HG03342 (cell line): ENCODE data around the gene XPOT.

ENCODE experiments used
- ATAC-seq: cut with Tn5 transposase; IDR thresholded peaks from one replicate; pipeline ENCODE4 v1.9.1; 2021; ENCODE audit warnings: mild to moderate bottlenecking, moderate library complexity; ENCODE audit not compliant: unreplicated experiment

The XPOT gene

GRCh38 chr12:64466178-64466577 lies 62.0 kb downstream of the XPOT start:
- no peak for ATAC-seq

- no peak for ATAC-seq
Measured at GRCh38 chr12:64468966-64469365, 64.8 kb downstream of the XPOT start.

DNA sequence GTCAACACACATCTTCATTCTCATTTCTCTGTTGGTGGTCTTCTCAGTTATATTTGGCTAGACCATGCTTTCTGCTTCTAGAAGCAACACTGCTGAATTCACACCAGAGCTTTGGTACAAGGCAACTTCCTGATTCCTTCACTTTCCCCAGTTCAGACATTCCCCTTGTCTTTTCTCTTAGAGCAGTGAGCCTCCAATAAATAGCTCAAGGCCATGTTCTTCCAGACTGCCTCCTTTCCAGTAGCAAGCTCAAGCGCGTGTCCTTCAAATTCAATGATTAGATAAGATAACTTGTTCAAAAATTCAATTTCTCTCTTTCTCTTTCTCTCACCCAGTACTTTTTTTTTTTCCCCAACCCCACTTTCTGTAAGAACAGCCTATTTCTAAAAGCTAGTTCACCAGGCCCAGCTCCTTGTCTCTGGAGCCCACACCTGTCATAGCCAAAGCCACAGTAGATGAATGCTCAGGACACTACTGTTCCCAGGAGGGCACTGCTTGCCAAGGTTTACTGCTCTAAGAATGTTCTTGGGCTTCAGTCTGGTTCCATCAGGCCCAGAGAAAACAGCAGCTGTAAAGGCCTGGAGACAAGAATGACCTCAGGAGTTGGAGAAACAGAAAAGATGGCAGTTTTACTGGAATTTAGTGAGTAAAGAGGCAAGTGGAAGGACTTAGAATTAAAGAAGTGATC lies 65.4 kb downstream of the XPOT start:
- no peak for ATAC-seq

- no peak for ATAC-seq
Measured at GRCh38 chr12:64470495-64470894, 66.3 kb downstream of the XPOT start.

GRCh38 chr12:64473176-64473575 lies 69.0 kb downstream of the XPOT start:
- ATAC-seq = no peak

DNA sequence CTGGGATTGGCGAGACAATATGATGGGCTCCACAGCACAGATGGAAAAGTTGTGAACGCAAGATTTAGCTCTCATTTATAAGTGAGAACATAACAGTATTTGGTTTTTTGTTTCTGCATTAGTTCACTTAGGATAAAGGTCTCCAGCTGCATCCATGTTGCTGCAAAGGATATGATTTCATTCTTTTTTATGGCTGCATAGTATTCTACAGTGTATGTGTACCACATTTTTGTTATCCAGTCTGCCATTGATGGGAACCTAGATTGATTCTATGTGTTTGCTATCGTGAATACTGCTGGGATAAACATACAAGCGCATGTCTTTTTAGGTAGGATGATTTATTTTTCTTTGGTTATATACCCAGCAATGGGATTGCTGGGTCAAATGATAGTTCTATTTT lies 71.3 kb downstream of the XPOT start:
- no peak for ATAC-seq

DNA sequence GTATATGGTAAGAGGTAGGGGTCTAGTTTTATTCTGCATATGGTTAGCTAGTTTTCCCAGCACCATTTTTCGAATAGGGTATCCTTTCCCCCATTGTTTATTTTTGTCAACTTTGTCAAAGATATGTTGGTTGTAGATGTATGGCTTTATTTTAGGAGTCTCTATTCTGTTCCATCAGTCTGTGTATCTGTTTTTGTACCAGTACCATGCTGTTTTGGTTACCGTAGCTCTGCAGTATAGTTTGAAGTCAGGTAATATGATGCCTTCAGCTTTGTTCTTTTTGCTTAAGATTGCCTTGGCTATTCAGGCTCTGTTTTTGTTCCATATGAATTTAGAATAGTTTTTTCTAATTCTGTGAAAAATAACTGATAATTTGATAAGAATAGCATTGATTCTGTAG lies 72.7 kb downstream of the XPOT start:
- no peak for ATAC-seq

- no peak for ATAC-seq
Measured at GRCh38 chr12:64478661-64479060, 74.5 kb downstream of the XPOT start.

DNA sequence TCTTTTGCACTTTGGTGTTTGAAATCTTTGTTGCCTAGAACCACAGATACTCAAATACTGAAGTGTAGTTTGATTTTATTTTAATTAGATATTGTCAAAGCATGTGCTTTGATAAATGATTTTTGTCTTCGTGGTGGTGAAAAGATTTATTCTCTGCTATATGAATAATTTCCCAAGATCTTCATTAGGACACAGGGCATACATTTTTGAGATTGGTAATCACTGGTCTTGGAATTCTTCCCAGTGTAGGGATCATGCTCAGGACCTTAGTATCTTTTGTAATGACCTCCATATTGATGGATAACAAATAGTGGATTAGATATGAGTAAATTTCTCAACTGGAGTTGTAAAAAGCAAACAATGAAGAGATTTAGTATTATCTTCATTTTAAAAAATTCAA lies 76.0 kb downstream of the XPOT start:
- ATAC-seq = no peak

DNA sequence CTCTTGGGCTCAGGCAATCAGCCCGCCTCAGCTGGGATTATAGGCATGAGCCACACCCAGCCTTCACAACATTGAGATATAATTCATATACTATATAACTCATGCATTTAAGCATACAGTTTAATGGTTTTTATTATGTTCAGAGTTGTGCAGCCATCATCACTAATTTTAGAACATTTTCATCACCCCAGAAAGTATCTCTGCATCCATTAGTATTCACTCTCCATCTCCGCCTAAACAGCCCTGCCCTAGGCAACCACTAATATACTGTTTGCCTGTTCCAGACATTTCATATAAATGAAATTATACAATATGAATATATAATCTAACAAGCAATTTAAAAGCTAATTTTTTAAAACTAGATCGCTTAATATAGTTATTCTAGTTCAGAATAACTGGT lies 82.5 kb downstream of the XPOT start:
- no peak for ATAC-seq

DNA sequence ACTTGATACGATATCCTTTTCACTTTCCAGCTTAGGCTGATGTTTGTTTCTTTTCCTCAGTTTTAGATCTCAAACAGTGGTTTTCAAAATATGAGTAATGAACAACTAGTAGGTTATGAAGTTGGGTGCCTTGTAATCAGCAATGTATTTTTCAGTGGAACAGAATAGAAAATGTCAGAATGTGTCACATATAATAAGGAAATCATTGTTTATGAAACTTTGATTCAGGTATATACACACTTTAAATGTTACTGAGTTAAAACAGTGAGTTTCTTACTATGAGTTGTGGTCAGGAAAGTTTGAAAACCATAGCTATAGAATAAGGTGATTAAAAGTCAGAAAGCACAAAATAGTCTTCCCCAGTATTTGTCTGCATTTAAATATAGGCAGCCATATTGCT lies 87.5 kb downstream of the XPOT start:
- no peak for ATAC-seq

DNA sequence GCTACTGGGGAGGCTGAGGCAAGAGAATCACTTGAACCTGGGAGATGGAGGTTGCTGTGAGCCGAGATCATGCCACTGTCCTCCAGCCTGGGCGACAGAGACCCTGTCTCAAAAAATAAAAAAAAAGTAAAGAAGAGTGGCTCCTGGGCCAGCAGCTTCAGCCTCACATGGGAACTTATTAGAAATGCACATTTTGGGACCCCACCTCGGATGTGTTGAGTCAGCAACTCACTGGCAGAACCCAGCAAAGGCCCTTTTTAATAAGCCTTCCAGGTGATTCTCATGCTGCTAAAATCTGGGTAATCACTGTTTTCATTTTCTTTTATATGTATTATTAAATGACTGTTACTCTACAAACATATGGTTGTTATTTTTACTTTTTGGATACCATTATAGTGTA lies 89.3 kb downstream of the XPOT start:
- no peak for ATAC-seq

- ATAC-seq = no peak
Measured at GRCh38 chr12:64494998-64495729, 91.0 kb downstream of the XPOT start.

- ATAC-seq = no peak
Measured at GRCh38 chr12:64496839-64497400, 92.7 kb downstream of the XPOT start.

GRCh38 chr12:64497484-64497883 lies 93.3 kb downstream of the XPOT start:
- ATAC-seq = no peak

- ATAC-seq = no peak
Measured at GRCh38 chr12:64497903-64498302, 93.7 kb downstream of the XPOT start.

DNA sequence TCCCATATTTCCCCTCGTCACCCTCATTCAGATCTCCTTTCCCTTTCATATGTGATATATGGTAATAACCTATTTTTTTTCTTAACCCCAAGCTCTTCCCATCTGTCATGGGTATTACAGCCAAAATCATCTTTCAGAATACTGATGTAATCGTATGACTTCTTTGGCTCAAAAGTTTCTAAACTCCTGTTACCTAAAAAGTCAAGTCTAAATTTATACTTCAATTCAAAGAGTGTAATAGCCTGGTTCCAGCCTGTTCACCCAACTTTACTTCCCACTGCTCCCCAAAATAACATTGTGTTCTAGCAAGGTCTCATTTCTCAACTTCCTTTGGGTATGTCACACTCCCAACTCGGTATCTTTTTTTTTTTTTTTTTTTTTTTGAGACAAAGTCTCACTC lies 96.2 kb downstream of the XPOT start:
- ATAC-seq = no peak
